ENCODE measurements around the gene UPK3BL1. TPM values are rescaled to one million over a fixed set of nuclear protein-coding genes. Genes with fewer than 3 reads are reported as not detected.
"Not testable (repeated sequence)": the region's sequence is repeated elsewhere in the genome, so short reads cannot be mapped to it uniquely, and the experiment has no call there.

Gene UPK3BL1
- total RNA-seq, 1 donor from 2014 or later, result 25.2 TPM

GRCh38 chr7:102589857-102590256 lies 52.7 kb downstream of the UPK3BL1 start:
- DNase-seq (ENCODE audit: low read depth), result not testable (repeated sequence)

Other genes with a start within 250 kb of the UPK3BL1 start
- 36.2 and 38.9 TPM in 2 replicates for gene PRKRIP1, start 246.4 kb downstream of the UPK3BL1 start, total RNA-seq
- 33.5 and 55.6 TPM in 2 replicates for gene ORAI2, start 209.2 kb downstream of the UPK3BL1 start, total RNA-seq
- 17.5 and 28.7 TPM in 2 replicates for gene ALKBH4, start 177.9 kb downstream of the UPK3BL1 start, total RNA-seq
- 41.3 and 52.0 TPM in 2 replicates for gene LRWD1, start 177.8 kb downstream of the UPK3BL1 start, total RNA-seq
- gene POLR2J, start 163.9 kb downstream of the UPK3BL1 start, total RNA-seq, result 33.1 and 58.9 TPM in 2 replicates
- 17.4 and 19.8 TPM in 2 replicates for gene RASA4B, start 125.0 kb downstream of the UPK3BL1 start, total RNA-seq
- gene UPK3BL2, start 99.1 kb downstream of the UPK3BL1 start, total RNA-seq, result 1.9 and 4.0 TPM in 2 replicates
- not detected in 2 replicates for gene SPDYE2, start 91.6 kb downstream of the UPK3BL1 start, total RNA-seq
- gene POLR2J3, start 70.2 kb downstream of the UPK3BL1 start, total RNA-seq, result 22.6 and 26.7 TPM in 2 replicates
- gene RASA4, start 26.0 kb downstream of the UPK3BL1 start, total RNA-seq, result 26.5 and 28.4 TPM in 2 replicates
- gene SPDYE2B, start 7.5 kb upstream of the UPK3BL1 start, total RNA-seq, result not detected in 2 replicates
- 4.1 and 4.5 TPM in 2 replicates for gene POLR2J2, start 28.9 kb upstream of the UPK3BL1 start, total RNA-seq
- 7.7 and 9.8 TPM in 2 replicates for gene FAM185A, start 106.2 kb upstream of the UPK3BL1 start, total RNA-seq

Data from myocyte (in vitro differentiated cells).